Gastrocnemius medialis (tissue), 4 donors: ENCODE measurements around the gene MRPL33.

Source experiments
- CTCF ChIP-seq, 5 experiments: fragments of 450-650 bp in 3 of 5; fragments of 200-600 bp in 2 of 5; sonication (generic) in 2 of 5; IDR thresholded peaks in 4 of 5; conservative IDR thresholded peaks in 1 of 5; 1 replicate in 4 of 5; 2 replicates in 1 of 5; pipeline ENCODE4 v1.5.1; 2016 to 2019; ENCODE audit warnings: antibody characterized with exemption in 5 of 5, mild to moderate bottlenecking in 3 of 5, moderate library complexity in 3 of 5
- POLR2A ChIP-seq, 2 donors: fragments of 450-650 bp; IDR thresholded peaks; one replicate each; pipeline ENCODE4 v1.6.1; 2017; ENCODE audit warnings: antibody characterized with exemption in 2 of 2, mild to moderate bottlenecking in 2 of 2, moderate library complexity in 2 of 2

GRCh38 chr2:27822049-27822448 is 50.5 kb downstream of the MRPL33 start:
- TF ChIP-seq CTCF (IDR thresholded peaks at IDR 0.05 in 4 of 5, conservative IDR thresholded peaks at IDR 0.05 in 1 of 5) (no peak), POLR2A (IDR thresholded peaks at IDR 0.05) (no peak)
